Endothelial cell of umbilical vein (primary cell): Measurements from ENCODE around the gene CRYBA4. TPM values are rescaled to one million over a fixed set of nuclear protein-coding genes. Genes with fewer than 3 reads are reported as not detected.

ENCODE experiments used
- BruUV-seq: library from RNA; stranded (reverse); fragments of 400-500 nt; replicated peaks from 2 replicates; lab custom pipeline; 2021; lab: Mats Ljungman, UMichigan
- CTCF ChIA-PET: fragments of 300-600, 350-600 bp; sonication (Branson Sonifier 250); formaldehyde crosslinking; loops from one replicate; lab custom pipeline; 2021; ENCODE audit warnings: antibody characterized with exemption, inconsistent platforms; lab: Charles Lee
- POLR2A ChIA-PET: fragments of 300-600, 350-600 bp; sonication (Branson Sonifier 250); formaldehyde crosslinking; loops from one replicate; lab custom pipeline; 2021; ENCODE audit warnings: antibody characterized with exemption, inconsistent platforms; lab: Charles Lee
- DNase-seq: peaks from one replicate; pipeline ENCODE4 v3.0.0-alpha.2; 2011; ENCODE audit warnings: low read depth, low spot score
- FAIRE-seq: peaks from 2 replicates; lab custom pipeline; 2011; peaks lifted over from hg19 to GRCh38; lab: Jason Lieb, UNC
- H2AFZ ChIP-seq: 2 replicates; pipeline ENCODE4 v1.6.0; 2012; ENCODE audit warnings: low read depth, low read length, control low read depth, inconsistent platforms
- H3K27ac ChIP-seq: 2 replicates; pipeline ENCODE4 v1.5.1; 2011; ENCODE audit warnings: low read depth, mild to moderate bottlenecking, control low read depth, low read length, moderate library complexity; ENCODE audit not compliant: insufficient read depth
- H3K27me3 ChIP-seq, 2 experiments: 2 replicates each; pipeline versions ENCODE4 v1.6.0 to v1.6.1; 2011; ENCODE audit warnings: low read length in 2 of 2, mixed read lengths in 1 of 2; ENCODE audit not compliant: control insufficient read depth in 2 of 2, insufficient read depth in 2 of 2
- H3K36me3 ChIP-seq, 2 experiments: 2 replicates in 1 of 2; 3 replicates in 1 of 2; pipeline ENCODE4 v1.5.1; 2011; ENCODE audit warnings: low read length in 2 of 2, mild to moderate bottlenecking in 1 of 2, moderate library complexity in 1 of 2; ENCODE audit not compliant: control insufficient read depth in 2 of 2, insufficient read depth in 2 of 2; ENCODE audit errors: extremely low read depth in 1 of 2
- H3K4me1 ChIP-seq: 3 replicates; pipeline ENCODE4 v1.5.1; 2011; ENCODE audit warnings: mild to moderate bottlenecking, low read length; ENCODE audit not compliant: control insufficient read depth, insufficient read depth; ENCODE audit errors: extremely low read depth
- H3K4me2 ChIP-seq: 2 replicates; pipeline ENCODE4 v1.6.1; 2011; ENCODE audit warnings: low read length, control low read depth, mixed read lengths; ENCODE audit not compliant: insufficient read depth
- H3K4me3 ChIP-seq, 3 experiments: fragments of 200-600 bp in 1 of 3; sonication (generic), shearing (Covaris generic) in 1 of 3; replicated peaks in 1 of 3; 2 replicates each; pipeline ENCODE4 v1.5.1; 2011 to 2016; ENCODE audit warnings: control low read depth in 3 of 3, low read length in 3 of 3, mild to moderate bottlenecking in 2 of 3, inconsistent platforms in 1 of 3, low read depth in 1 of 3, moderate library complexity in 1 of 3; ENCODE audit not compliant: insufficient read depth in 1 of 3
- H3K79me2 ChIP-seq: 2 replicates; pipeline ENCODE4 v1.6.0; 2012; ENCODE audit warnings: low read length, inconsistent platforms; ENCODE audit not compliant: control insufficient read depth, insufficient read depth
- H3K9ac ChIP-seq: replicated peaks from 2 replicates; pipeline ENCODE3; 2011; ENCODE audit warnings: low read length, control low read depth; ENCODE audit not compliant: insufficient read depth; ENCODE audit errors: extremely low read depth
- H3K9me1 ChIP-seq: replicated peaks from 3 replicates; pipeline ENCODE4 v1.6.0; 2011; ENCODE audit warnings: mild to moderate bottlenecking, low read length; ENCODE audit not compliant: control insufficient read depth, insufficient read depth; ENCODE audit errors: extremely low read depth
- H3K9me3 ChIP-seq: replicated peaks from 2 replicates; pipeline ENCODE4 v1.5.1; 2012; ENCODE audit warnings: low read length, inconsistent platforms; ENCODE audit not compliant: control insufficient read depth, insufficient read depth
- H4K20me1 ChIP-seq: replicated peaks from 2 replicates; pipeline ENCODE3; 2011; ENCODE audit warnings: mild to moderate bottlenecking, low read length; ENCODE audit not compliant: control insufficient read depth, insufficient read depth; ENCODE audit errors: extremely low read depth
- CTCF ChIP-seq, 2 donors: IDR thresholded peaks; 1 replicate in 1 of 2; 2 replicates in 1 of 2; pipeline ENCODE4 v1.5.1; 2011; ENCODE audit warnings: low read length in 2 of 2, mild to moderate bottlenecking in 2 of 2, moderate library complexity in 2 of 2, control low read depth in 1 of 2, inconsistent platforms in 1 of 2, low read depth in 1 of 2; ENCODE audit not compliant: insufficient read depth in 1 of 2; ENCODE audit errors: extremely low read depth in 1 of 2
- EZH2 ChIP-seq: IDR thresholded peaks from 2 replicates; pipeline ENCODE4 v1.6.1; 2012; ENCODE audit warnings: borderline replicate concordance, low read depth, mild to moderate bottlenecking, moderate library complexity, low read length, inconsistent platforms; ENCODE audit not compliant: severe bottlenecking
- FOS ChIP-seq: IDR thresholded peaks from 2 replicates; pipeline ENCODE4 v1.6.1; 2011; ENCODE audit warnings: mild to moderate bottlenecking, low read length, moderate library complexity, borderline replicate concordance; ENCODE audit not compliant: insufficient read depth
- GATA2 ChIP-seq: IDR thresholded peaks from 2 replicates; pipeline ENCODE4 v1.7.0; 2011; ENCODE audit warnings: low read depth, mild to moderate bottlenecking, moderate library complexity, mixed read lengths, low read length; ENCODE audit not compliant: insufficient read length, insufficient read depth
- JUN ChIP-seq: IDR thresholded peaks from 2 replicates; pipeline ENCODE4 v1.6.1; 2011; ENCODE audit warnings: borderline replicate concordance, low read depth; ENCODE audit not compliant: insufficient read length, insufficient read depth
- MAX ChIP-seq: IDR thresholded peaks from 2 replicates; pipeline ENCODE4 v1.6.1; 2011; ENCODE audit not compliant: insufficient read depth, insufficient read length
- MYC ChIP-seq: IDR thresholded peaks from one replicate; pipeline ENCODE4 v1.6.1; 2011; ENCODE audit warnings: mild to moderate bottlenecking, low read depth, low read length
- POLR2A ChIP-seq: IDR thresholded peaks from 2 replicates; pipeline ENCODE4 v1.6.1; 2012; ENCODE audit warnings: low read depth, mild to moderate bottlenecking, control low read depth, low read length
- POLR2AphosphoS5 ChIP-seq: IDR thresholded peaks from 2 replicates; pipeline ENCODE4 v1.6.1; 2012; ENCODE audit warnings: low read depth, mild to moderate bottlenecking, control low read depth, low read length, moderate library complexity; ENCODE audit not compliant: insufficient read depth
- dilution Hi-C: fragments of 300-500 bp; cut with MboI; formaldehyde crosslinking; loops from one replicate; pipeline ENCODE4 v1.15.0; 2019; ENCODE audit warnings: low sequenced_read_pairs; ENCODE audit not compliant: extremely low pct_ligation_motif_present
- intact Hi-C: fragments of 100-400 bp; cut with micrococcal nuclease; formaldehyde crosslinking; loops from one replicate; pipeline ENCODE4 v1.10.0; 2022
- polyA plus RNA-seq, 4 experiments: library from polyadenylated mRNA; depleted of rRNA in 3 of 4; stranded (reverse) in 3 of 4; unstranded in 1 of 4; fragments of >200 nt; gene quantifications; 2 replicates each; pipeline versions ENCODE4 v1.2.1 to v1.2.3, GENCODE V29; 2011 to 2012; ENCODE audit warnings: missing spikeins in 1 of 4
- total RNA-seq: library from RNA; stranded (reverse); gene quantifications from 2 replicates; pipeline ENCODE4 v1.2.3, GENCODE V29; 2021

The CRYBA4 gene
- total and polyA plus RNA-seq, 2 donors (not counting 3 experiments of a cell fraction or from before 2014, with no cell fraction given), result not detected

GRCh38 chr22:26579331-26579886 lies 42.4 kb upstream of the CRYBA4 start:
- no peak for DNase-seq
- dilution Hi-C loops (no loop called here), intact Hi-C loops (no loop called here)
- ChIA-PET CTCF (no interaction called here), POLR2A (no interaction called here)
- H3K9ac ChIP-seq, result no peak overlapping the region
- no peaks in the 10 kb centered on the region for H3K27me3 ChIP-seq
- FAIRE-seq, result no peak
- H3K36me3 ChIP-seq, result peaks cover 0 to 8% of the 10 kb centered on the region in 2 experiments
- H3K9me1 ChIP-seq, result no peaks in the 10 kb centered on the region
- H3K4me1 ChIP-seq, result peaks cover 7% of the 10 kb centered on the region
- BruUV-seq, result no TSS peak
- no peaks in the 10 kb centered on the region for H3K9me3 ChIP-seq
- no peak overlapping the region for H3K4me2 ChIP-seq
- H4K20me1 ChIP-seq, result peaks cover 7% of the 10 kb centered on the region
- H3K79me2 ChIP-seq, result peaks cover 28% of the 10 kb centered on the region
- H3K4me3 ChIP-seq, result no peak overlapping the region
- no peak overlapping the region for H2AFZ ChIP-seq
- TF ChIP-seq POLR2AphosphoS5 (no peak), EZH2 (no peak), MYC (no peak), JUN (no peak), POLR2A (no peak), CTCF (IDR thresholded peaks at IDR 0.05; ENCODE audit: extremely low read depth in 1 of 2, insufficient read depth in 1 of 2, low read depth in 1 of 2, low read length in 2 of 2) (no peak), GATA2 (no peak), FOS (no peak), MAX (no peak)
- H3K27ac ChIP-seq, result no peak overlapping the region
